Caco-2 (cell line): Measurements from ENCODE around the gene ZNF398. TPM values are rescaled to one million over a fixed set of nuclear protein-coding genes. Genes with fewer than 3 reads are reported as not detected.
A peak's percentile ranks its signal among the peaks of the same experiment; 100 is the strongest.

Source experiments
- BruUV-seq: library from RNA; stranded (reverse); fragments of 400-500 nt; replicated peaks from 2 replicates; lab custom pipeline; 2021; lab: Mats Ljungman, UMichigan
- CTCF ChIA-PET: fragments of 300-600 bp; sonication (Branson Sonifier 250); formaldehyde crosslinking; loops from one replicate; lab custom pipeline; 2022; ENCODE audit warnings: antibody characterized with exemption; lab: Charles Lee
- POLR2A ChIA-PET: fragments of 300-600 bp; sonication (Branson Sonifier 250); formaldehyde crosslinking; loops from one replicate; lab custom pipeline; 2022; ENCODE audit warnings: antibody characterized with exemption; lab: Charles Lee
- DNase-seq, 2 experiments: peaks; one replicate each; pipeline versions ENCODE4 v3.0.0 to v3.0.0-alpha.2; 2020 to 2022
- H3K27me3 ChIP-seq: replicated peaks from 2 replicates; pipeline ENCODE4 v1.6.0; 2011; ENCODE audit warnings: low read length; ENCODE audit not compliant: control insufficient read depth, insufficient read depth
- H3K36me3 ChIP-seq: 2 replicates; pipeline ENCODE4 v1.5.1; 2011; ENCODE audit warnings: low read length; ENCODE audit not compliant: control insufficient read depth, insufficient read depth
- H3K4me1 ChIP-seq: fragments of 250-450 bp; sonication (Bioruptor Pico); 2 replicates; pipeline ENCODE4 v1.5.1; 2020; ENCODE audit warnings: mild to moderate bottlenecking
- H3K4me3 ChIP-seq: 2 replicates; pipeline ENCODE4 v1.5.1; 2011; ENCODE audit warnings: low read depth, mild to moderate bottlenecking, control low read depth, low read length
- H3K9me3 ChIP-seq: fragments of 250-450 bp; sonication (Bioruptor Pico); 2 replicates; pipeline ENCODE4 v1.5.1; 2020; ENCODE audit warnings: mild to moderate bottlenecking, moderate library complexity
- H3K27ac Mint-ChIP-seq: one replicate; pipeline ENCODE4 v1.8.0; 2022; ENCODE audit warnings: mixed read lengths; ENCODE audit not compliant: unreplicated experiment
- H3K27me3 Mint-ChIP-seq: one replicate; pipeline ENCODE4 v1.8.0; 2022; ENCODE audit warnings: mixed read lengths; ENCODE audit not compliant: insufficient read depth, unreplicated experiment
- H3K36me3 Mint-ChIP-seq: one replicate; pipeline ENCODE4 v1.8.0; 2022; ENCODE audit warnings: mild to moderate bottlenecking, mixed read lengths; ENCODE audit not compliant: insufficient read depth, unreplicated experiment
- H3K4me1 Mint-ChIP-seq: one replicate; pipeline ENCODE4 v1.8.0; 2022; ENCODE audit warnings: low read depth, mixed read lengths; ENCODE audit not compliant: unreplicated experiment
- H3K4me3 Mint-ChIP-seq: one replicate; pipeline ENCODE4 v1.8.0; 2022; ENCODE audit warnings: mild to moderate bottlenecking, moderate library complexity, mixed read lengths; ENCODE audit not compliant: unreplicated experiment
- H3K9me3 Mint-ChIP-seq: one replicate; pipeline ENCODE4 v1.8.0; 2022; ENCODE audit warnings: mixed read lengths; ENCODE audit not compliant: unreplicated experiment
- intact Hi-C: fragments of 100-400 bp; cut with micrococcal nuclease; formaldehyde crosslinking; loops from one replicate; pipeline ENCODE4 v1.10.0; 2022; ENCODE audit not compliant: unreplicated experiment
- total RNA-seq: library from RNA; stranded (reverse); gene quantifications from 2 replicates; pipeline ENCODE4 v1.2.3, GENCODE V29; 2022
- TF ChIP-seq, protein P1 (sequence below), 2 experiments: fragments of 200-600 bp in 1 of 2; IDR thresholded peaks; 1 replicate in 1 of 2; 2 replicates in 1 of 2; pipeline versions ENCODE4 v1.5.1 to v1.8.0; 2011 to 2022; ENCODE audit warnings: antibody characterized with exemption in 1 of 2, control low read depth in 1 of 2, inconsistent platforms in 1 of 2, low read depth in 1 of 2, low read length in 1 of 2, mild to moderate bottlenecking in 1 of 2, moderate library complexity in 1 of 2; ENCODE audit not compliant: insufficient read depth in 1 of 2, severe bottlenecking in 1 of 2, unreplicated experiment in 1 of 2

Gene ZNF398
- total RNA-seq, 1 experiment from 2014 or later = 13.4 TPM

DNA sequence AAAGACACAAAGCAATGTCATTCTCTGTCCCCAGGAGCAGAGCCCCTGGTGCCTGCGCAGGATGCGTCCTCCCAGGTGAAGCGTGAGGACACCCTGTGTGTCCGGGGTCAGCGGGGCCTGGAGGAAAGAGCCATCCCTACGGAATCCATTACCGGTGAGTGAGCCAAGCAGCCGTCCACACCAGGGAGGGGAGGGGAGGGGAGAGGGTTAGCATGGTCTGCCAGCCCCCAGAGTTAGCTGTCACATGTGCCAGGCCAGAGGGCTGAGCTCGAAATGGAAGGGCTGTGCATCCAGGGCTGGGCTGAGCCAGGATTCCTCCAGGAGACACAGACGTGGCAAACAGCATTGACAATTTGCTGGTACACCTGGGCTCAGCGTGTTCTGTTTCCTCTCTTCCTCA is 63.3 kb downstream of the ZNF398 start:
- peaks cover 5% of the 10 kb centered on the region for H3K4me1 Mint-ChIP-seq

GRCh38 chr7:149214020-149214720 is 66.9 kb downstream of the ZNF398 start:
- Histone ChIP-seq H3K4me1 (peaks cover 7% of the 10 kb centered on the region; the same call in 1 of the 2 replicates), H3K9me3 (no peaks in the 10 kb centered on the region), H3K36me3 (peaks cover 2% of the 10 kb centered on the region), H3K4me3 (no peak overlapping the region), H3K27me3 (no peaks in the 10 kb centered on the region)
- no peaks in the 10 kb centered on the region for H3K27me3 Mint-ChIP-seq
- BruUV-seq = no TSS peak
- TF ChIP-seq, protein P1, sequence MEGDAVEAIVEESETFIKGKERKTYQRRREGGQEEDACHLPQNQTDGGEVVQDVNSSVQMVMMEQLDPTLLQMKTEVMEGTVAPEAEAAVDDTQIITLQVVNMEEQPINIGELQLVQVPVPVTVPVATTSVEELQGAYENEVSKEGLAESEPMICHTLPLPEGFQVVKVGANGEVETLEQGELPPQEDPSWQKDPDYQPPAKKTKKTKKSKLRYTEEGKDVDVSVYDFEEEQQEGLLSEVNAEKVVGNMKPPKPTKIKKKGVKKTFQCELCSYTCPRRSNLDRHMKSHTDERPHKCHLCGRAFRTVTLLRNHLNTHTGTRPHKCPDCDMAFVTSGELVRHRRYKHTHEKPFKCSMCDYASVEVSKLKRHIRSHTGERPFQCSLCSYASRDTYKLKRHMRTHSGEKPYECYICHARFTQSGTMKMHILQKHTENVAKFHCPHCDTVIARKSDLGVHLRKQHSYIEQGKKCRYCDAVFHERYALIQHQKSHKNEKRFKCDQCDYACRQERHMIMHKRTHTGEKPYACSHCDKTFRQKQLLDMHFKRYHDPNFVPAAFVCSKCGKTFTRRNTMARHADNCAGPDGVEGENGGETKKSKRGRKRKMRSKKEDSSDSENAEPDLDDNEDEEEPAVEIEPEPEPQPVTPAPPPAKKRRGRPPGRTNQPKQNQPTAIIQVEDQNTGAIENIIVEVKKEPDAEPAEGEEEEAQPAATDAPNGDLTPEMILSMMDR (IDR thresholded peaks at IDR 0.05; ENCODE audit: insufficient read depth in 1 of 2, low read depth in 1 of 2, low read length in 1 of 2, severe bottlenecking in 1 of 2, unreplicated experiment in 1 of 2) = no peak
- H3K4me3 Mint-ChIP-seq = no peak overlapping the region
- H3K36me3 Mint-ChIP-seq = peaks cover 96% of the 10 kb centered on the region
- DNase-seq = no peak
- no peaks in the 10 kb centered on the region for H3K4me1 Mint-ChIP-seq
- H3K9me3 Mint-ChIP-seq = no peaks in the 10 kb centered on the region
- ChIA-PET CTCF (no interaction called here), POLR2A (interaction anchor here (0.6 kb wide), 1 partner anchor 1834 kb away, joined by 4 read pairs; no protein-coding TSS in a partner anchor)
- H3K27ac Mint-ChIP-seq = peak overlapping the region; percentile 22
- intact Hi-C loops = no loop called here

More for the DNA sequence above, 63.3 kb downstream of the ZNF398 start:
- Histone ChIP-seq H3K36me3 (peaks cover 7% of the 10 kb centered on the region), H3K9me3 (no peaks in the 10 kb centered on the region), H3K27me3 (no peaks in the 10 kb centered on the region), H3K4me3 (no peak overlapping the region), H3K4me1 (peaks cover 8% of the 10 kb centered on the region)
- intact Hi-C loops = no loop called here
- POLR2A ChIA-PET = no interaction called here
- Mint-ChIP-seq H3K9me3 (no peaks in the 10 kb centered on the region), H3K4me3 (no peak overlapping the region), H3K36me3 (peaks cover 95% of the 10 kb centered on the region), H3K27me3 (no peaks in the 10 kb centered on the region), H3K27ac (no peak overlapping the region)
- DNase-seq = no peak
- CTCF ChIA-PET = no interaction called here
- TF ChIP-seq, protein P1 (IDR thresholded peaks at IDR 0.05; ENCODE audit: insufficient read depth in 1 of 2, low read depth in 1 of 2, low read length in 1 of 2, severe bottlenecking in 1 of 2, unreplicated experiment in 1 of 2) = no peak
- no TSS peak for BruUV-seq

GRCh38 chr7:149216402-149216801 is 69.1 kb downstream of the ZNF398 start:
- POLR2A ChIA-PET = no interaction called here
- intact Hi-C loops = no loop called here
- no peak overlapping the region for H3K27ac Mint-ChIP-seq
- DNase-seq = no peak
- CTCF ChIA-PET = no interaction called here
- no peak overlapping the region for H3K4me3 ChIP-seq
- H3K9me3 ChIP-seq = no peaks in the 10 kb centered on the region
- H3K4me1 Mint-ChIP-seq = no peaks in the 10 kb centered on the region
- BruUV-seq = no TSS peak
- peaks cover 7% of the 10 kb centered on the region; the same call in 1 of the 2 replicates for H3K4me1 ChIP-seq
- H3K27me3 ChIP-seq = no peaks in the 10 kb centered on the region
- no peak overlapping the region for H3K4me3 Mint-ChIP-seq
- no peaks in the 10 kb centered on the region for H3K9me3 Mint-ChIP-seq
- no peaks in the 10 kb centered on the region for H3K27me3 Mint-ChIP-seq
- peaks cover 2% of the 10 kb centered on the region for H3K36me3 ChIP-seq
- TF ChIP-seq, protein P1 (IDR thresholded peaks at IDR 0.05; ENCODE audit: insufficient read depth in 1 of 2, low read depth in 1 of 2, low read length in 1 of 2, severe bottlenecking in 1 of 2, unreplicated experiment in 1 of 2) = no peak
- H3K36me3 Mint-ChIP-seq = peaks cover 87% of the 10 kb centered on the region
